ENCODE results near the gene ANOS1.

- TF ChIP-seq GABPA (IDR thresholded peaks at IDR 0.05; ENCODE audit: low read depth), result no peak
- TF ChIP-seq, protein P1, sequence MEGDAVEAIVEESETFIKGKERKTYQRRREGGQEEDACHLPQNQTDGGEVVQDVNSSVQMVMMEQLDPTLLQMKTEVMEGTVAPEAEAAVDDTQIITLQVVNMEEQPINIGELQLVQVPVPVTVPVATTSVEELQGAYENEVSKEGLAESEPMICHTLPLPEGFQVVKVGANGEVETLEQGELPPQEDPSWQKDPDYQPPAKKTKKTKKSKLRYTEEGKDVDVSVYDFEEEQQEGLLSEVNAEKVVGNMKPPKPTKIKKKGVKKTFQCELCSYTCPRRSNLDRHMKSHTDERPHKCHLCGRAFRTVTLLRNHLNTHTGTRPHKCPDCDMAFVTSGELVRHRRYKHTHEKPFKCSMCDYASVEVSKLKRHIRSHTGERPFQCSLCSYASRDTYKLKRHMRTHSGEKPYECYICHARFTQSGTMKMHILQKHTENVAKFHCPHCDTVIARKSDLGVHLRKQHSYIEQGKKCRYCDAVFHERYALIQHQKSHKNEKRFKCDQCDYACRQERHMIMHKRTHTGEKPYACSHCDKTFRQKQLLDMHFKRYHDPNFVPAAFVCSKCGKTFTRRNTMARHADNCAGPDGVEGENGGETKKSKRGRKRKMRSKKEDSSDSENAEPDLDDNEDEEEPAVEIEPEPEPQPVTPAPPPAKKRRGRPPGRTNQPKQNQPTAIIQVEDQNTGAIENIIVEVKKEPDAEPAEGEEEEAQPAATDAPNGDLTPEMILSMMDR (IDR thresholded peaks at IDR 0.05; ENCODE audit: insufficient read depth, low read length), result no peak
- no peak for TF ChIP-seq POLR2AphosphoS5 (IDR thresholded peaks at IDR 0.05; ENCODE audit: low read depth)
Measured at GRCh38 chrX:8749697-8750096, 17.8 kb upstream of the ANOS1 start.
